Inflammatory macrophage (primary cell): Measurements from ENCODE around the gene VPS33A.
"Not testable (repeated sequence)": the region's sequence is repeated elsewhere in the genome, so short reads cannot be mapped to it uniquely, and the experiment has no call there.

Experiments
- DNase-seq, 2 donors: peaks; one replicate each; pipeline ENCODE4 v3.0.0-alpha.2; 2020 to 2022
- total RNA-seq, 18 experiments: gene quantifications; one replicate each; lab custom pipeline; 2026; ENCODE audit warnings: mixed read lengths in 6 of 18, inconsistent platforms in 2 of 18; lab: John Stamatoyannopoulos, UW

Gene VPS33A
- total RNA-seq = 5.3 to 23.6 (median 20.6) reads per million in 18 experiments

- peak; percentile 95 to 97 for DNase-seq
These were observed at the start of gene VPS33A for GRCh38 chr12:122266230-122266901. Gene VPS33A, minus strand, starts transcription at chr12:122266494. Its CDS starts 86 bp downstream, at chr12:122266408.

- no peak for DNase-seq
These were observed 46.6 kb upstream of the VPS33A start for GRCh38 chr12:122312926-122313325.

GRCh38 chr12:122311696-122312095 is 45.4 kb upstream of the VPS33A start:
- no peak for DNase-seq

GRCh38 chr12:122310626-122311333 is 44.5 kb upstream of the VPS33A start:
- DNase-seq = no peak

- DNase-seq = no peak
These were observed 43.3 kb upstream of the VPS33A start for GRCh38 chr12:122309564-122310121.

- no peak for DNase-seq
These were observed 42.5 kb upstream of the VPS33A start for GRCh38 chr12:122308811-122309210.

GRCh38 chr12:122306407-122306806 is 40.1 kb upstream of the VPS33A start:
- DNase-seq = no peak

- DNase-seq = no peak
These were observed 38.6 kb upstream of the VPS33A start for GRCh38 chr12:122304924-122305323.

- no peak for DNase-seq
These were observed 36.8 kb upstream of the VPS33A start for GRCh38 chr12:122303068-122303467.

- DNase-seq = no peak
These were observed 31.9 kb upstream of the VPS33A start for GRCh38 chr12:122298071-122298748.

GRCh38 chr12:122297494-122297893 is 31.2 kb upstream of the VPS33A start:
- DNase-seq = no peak

GRCh38 chr12:122295877-122296276 is 29.6 kb upstream of the VPS33A start:
- no peak for DNase-seq

- DNase-seq = no peak
These were observed 26.8 kb upstream of the VPS33A start for GRCh38 chr12:122293081-122293480.

- DNase-seq = no peak
These were observed 25.1 kb upstream of the VPS33A start for GRCh38 chr12:122291431-122291830.

GRCh38 chr12:122283680-122284079 is 17.4 kb upstream of the VPS33A start:
- DNase-seq = no peak

- no peak for DNase-seq
These were observed 15.8 kb upstream of the VPS33A start for GRCh38 chr12:122282061-122282460.

- DNase-seq = peak in 1 of 2 donors; percentile 2
These were observed 9.9 kb upstream of the VPS33A start for GRCh38 chr12:122276242-122276641.

GRCh38 chr12:122275459-122275858 is 9.2 kb upstream of the VPS33A start:
- DNase-seq = no peak

GRCh38 chr12:122265886-122266229 is 436 bp downstream of the VPS33A start:
- peak in 1 of 2 donors; percentile 34 for DNase-seq

- DNase-seq = no peak
These were observed 818 bp downstream of the VPS33A start for GRCh38 chr12:122265476-122265875.

- DNase-seq = not testable (repeated sequence)
These were observed 5.6 kb downstream of the VPS33A start for GRCh38 chr12:122260735-122261134.

GRCh38 chr12:122258939-122259338 is 7.4 kb downstream of the VPS33A start:
- not testable (repeated sequence) for DNase-seq

GRCh38 chr12:122258462-122258861 is 7.8 kb downstream of the VPS33A start:
- DNase-seq = not testable (repeated sequence)
